Measurements from ENCODE around the gene C19orf12. TPM values are rescaled to one million over a fixed set of nuclear protein-coding genes. Genes with fewer than 3 reads are reported as not detected.

The C19orf12 gene
- total RNA-seq, 2 experiments from 2014 or later: 7.7 TPM

DNA sequence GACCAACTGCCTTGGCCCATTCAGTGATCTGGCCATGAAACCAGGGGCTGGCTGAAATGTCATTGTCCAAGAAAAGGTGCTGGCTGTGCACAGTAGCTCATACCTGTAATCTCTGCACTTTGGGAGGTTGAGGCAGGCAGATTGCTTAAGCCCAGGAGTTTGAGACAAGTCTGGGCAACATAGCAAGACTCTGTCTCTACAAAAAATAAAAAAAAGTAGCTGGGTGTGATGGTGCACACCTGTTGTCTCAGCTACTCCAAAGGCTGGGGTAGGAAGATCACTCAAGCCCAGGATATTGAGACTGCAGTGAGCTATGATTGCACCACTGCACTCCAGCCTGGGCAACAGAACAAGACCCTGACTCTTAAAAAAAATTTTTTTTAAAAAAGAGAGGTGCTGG, 28.6 kb upstream of the C19orf12 start:
- ChIA-PET CTCF (interaction anchor here (0.6 kb wide), 1 partner anchor 74 kb away, joined by 3 read pairs; no protein-coding TSS in a partner anchor), POLR2A (no interaction called here)
- intact Hi-C loops (cut with DNase I, micrococcal nuclease): no loop called here
- ATAC-seq (ENCODE audit: poor library complexity): no peak
- Mint-ChIP-seq H3K27ac (no peak overlapping the region), H3K4me3 (no peak overlapping the region), H3K27me3 (peaks cover 4% of the 10 kb centered on the region), H3K36me3 (ENCODE audit: low read depth) (no peaks in the 10 kb centered on the region), H3K9me3 (no peaks in the 10 kb centered on the region), H3K4me1 (ENCODE audit: low read depth) (no peaks in the 10 kb centered on the region)
- no peak overlapping the region for H3K4me3 ChIP-seq (ENCODE audit: low read length)
- no peaks in the 10 kb centered on the region for H3K36me3 ChIP-seq (ENCODE audit: insufficient read depth, low read length)
- TF ChIP-seq, protein P1, sequence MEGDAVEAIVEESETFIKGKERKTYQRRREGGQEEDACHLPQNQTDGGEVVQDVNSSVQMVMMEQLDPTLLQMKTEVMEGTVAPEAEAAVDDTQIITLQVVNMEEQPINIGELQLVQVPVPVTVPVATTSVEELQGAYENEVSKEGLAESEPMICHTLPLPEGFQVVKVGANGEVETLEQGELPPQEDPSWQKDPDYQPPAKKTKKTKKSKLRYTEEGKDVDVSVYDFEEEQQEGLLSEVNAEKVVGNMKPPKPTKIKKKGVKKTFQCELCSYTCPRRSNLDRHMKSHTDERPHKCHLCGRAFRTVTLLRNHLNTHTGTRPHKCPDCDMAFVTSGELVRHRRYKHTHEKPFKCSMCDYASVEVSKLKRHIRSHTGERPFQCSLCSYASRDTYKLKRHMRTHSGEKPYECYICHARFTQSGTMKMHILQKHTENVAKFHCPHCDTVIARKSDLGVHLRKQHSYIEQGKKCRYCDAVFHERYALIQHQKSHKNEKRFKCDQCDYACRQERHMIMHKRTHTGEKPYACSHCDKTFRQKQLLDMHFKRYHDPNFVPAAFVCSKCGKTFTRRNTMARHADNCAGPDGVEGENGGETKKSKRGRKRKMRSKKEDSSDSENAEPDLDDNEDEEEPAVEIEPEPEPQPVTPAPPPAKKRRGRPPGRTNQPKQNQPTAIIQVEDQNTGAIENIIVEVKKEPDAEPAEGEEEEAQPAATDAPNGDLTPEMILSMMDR (IDR thresholded peaks at IDR 0.05): no peak
- H3K27me3 ChIP-seq (ENCODE audit: control insufficient read depth in 1 of 2, insufficient read depth in 2 of 2, low read length in 2 of 2): no peaks in the 10 kb centered on the region
- DNase-seq: no peak
- H3K27ac ChIP-seq (ENCODE audit: low read depth in 1 of 2, low read length in 2 of 2): no peak overlapping the region
- H3K9me3 ChIP-seq (ENCODE audit: control insufficient read depth in 1 of 2, insufficient read depth in 1 of 2, low read length in 2 of 2): no peaks in the 10 kb centered on the region
- H3K4me1 ChIP-seq (ENCODE audit: insufficient read depth, low read length): no peaks in the 10 kb centered on the region

DNA sequence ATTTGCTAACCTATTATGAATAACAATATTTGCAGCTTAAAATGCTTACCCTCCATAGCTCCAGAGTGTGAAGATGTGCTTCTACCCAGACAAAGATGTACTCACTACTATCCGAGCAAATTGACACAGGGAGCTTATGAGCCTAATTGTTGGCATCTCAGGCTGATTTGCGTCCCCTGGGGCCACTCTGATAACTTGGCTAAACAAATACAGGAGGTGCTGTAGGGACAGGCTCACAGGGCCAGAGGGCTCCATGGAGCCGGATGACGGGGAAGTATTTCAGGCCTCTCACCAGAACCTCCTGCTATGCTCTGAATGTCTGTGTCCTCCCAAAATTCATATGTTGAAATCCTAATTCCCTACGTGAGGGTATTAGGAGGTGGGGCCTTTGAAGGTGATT, 26.7 kb upstream of the C19orf12 start:
- no peak overlapping the region for H3K27ac ChIP-seq (ENCODE audit: low read depth in 1 of 2, low read length in 2 of 2)
- TF ChIP-seq, protein P1 (IDR thresholded peaks at IDR 0.05): no peak
- intact Hi-C loops (cut with DNase I, micrococcal nuclease): no loop called here
- H3K27me3 Mint-ChIP-seq: peaks cover 9% of the 10 kb centered on the region
- H3K9me3 Mint-ChIP-seq: no peaks in the 10 kb centered on the region
- ChIA-PET CTCF (no interaction called here), POLR2A (no interaction called here)
- no peaks in the 10 kb centered on the region for H3K27me3 ChIP-seq (ENCODE audit: control insufficient read depth in 1 of 2, insufficient read depth in 2 of 2, low read length in 2 of 2)
- H3K36me3 ChIP-seq (ENCODE audit: insufficient read depth, low read length): no peaks in the 10 kb centered on the region
- no peak overlapping the region for H3K27ac Mint-ChIP-seq
- DNase-seq (no peak), ATAC-seq (ENCODE audit: poor library complexity) (no peak)
- no peak overlapping the region for H3K4me3 Mint-ChIP-seq
- peaks cover 0 to 6% of the 10 kb centered on the region in 2 experiments for H3K9me3 ChIP-seq (ENCODE audit: control insufficient read depth in 1 of 2, insufficient read depth in 1 of 2, low read length in 2 of 2)
- H3K4me3 ChIP-seq (ENCODE audit: low read length): no peak overlapping the region
- no peaks in the 10 kb centered on the region for H3K4me1 ChIP-seq (ENCODE audit: insufficient read depth, low read length)
- H3K4me1 Mint-ChIP-seq (ENCODE audit: low read depth): no peaks in the 10 kb centered on the region
- H3K36me3 Mint-ChIP-seq (ENCODE audit: low read depth): no peaks in the 10 kb centered on the region

DNA sequence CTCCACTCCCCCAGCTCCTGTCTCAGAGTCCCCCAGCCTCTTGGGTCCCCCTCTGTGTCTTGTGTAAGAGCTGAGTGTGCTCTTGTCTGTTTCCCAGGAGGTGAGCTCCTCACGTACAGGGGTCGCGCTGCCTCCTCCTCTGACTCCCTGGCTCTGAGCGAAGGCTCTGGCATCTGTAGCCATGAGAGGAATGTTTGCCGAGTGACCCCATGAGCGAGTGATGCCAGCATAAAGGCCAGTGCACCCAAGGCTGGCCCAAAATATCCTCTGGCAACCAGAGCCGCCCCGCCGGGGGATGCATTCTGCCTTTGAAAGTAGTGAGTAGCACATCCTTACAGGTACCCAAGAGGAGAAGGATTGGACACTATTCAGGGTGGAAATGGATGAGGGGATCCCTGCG, 26.2 kb upstream of the C19orf12 start:
- Histone ChIP-seq H3K36me3 (ENCODE audit: insufficient read depth, low read length) (no peaks in the 10 kb centered on the region), H3K4me3 (ENCODE audit: low read length) (no peak overlapping the region), H3K4me1 (ENCODE audit: insufficient read depth, low read length) (no peaks in the 10 kb centered on the region), H3K9me3 (ENCODE audit: control insufficient read depth in 1 of 2, insufficient read depth in 1 of 2, low read length in 2 of 2) (peaks cover 0 to 6% of the 10 kb centered on the region in 2 experiments), H3K27me3 (ENCODE audit: control insufficient read depth in 1 of 2, insufficient read depth in 2 of 2, low read length in 2 of 2) (no peaks in the 10 kb centered on the region), H3K27ac (ENCODE audit: low read depth in 1 of 2, low read length in 2 of 2) (no peak overlapping the region)
- H3K4me3 Mint-ChIP-seq: no peak overlapping the region
- no peak overlapping the region for H3K27ac Mint-ChIP-seq
- intact Hi-C loops (cut with DNase I, micrococcal nuclease): no loop called here
- TF ChIP-seq, protein P1 (IDR thresholded peaks at IDR 0.05): no peak
- DNase-seq: no peak
- peaks cover 9% of the 10 kb centered on the region for H3K27me3 Mint-ChIP-seq
- no peak for ATAC-seq (ENCODE audit: poor library complexity)
- POLR2A ChIA-PET: no interaction called here
- no peaks in the 10 kb centered on the region for H3K9me3 Mint-ChIP-seq
- no peaks in the 10 kb centered on the region for H3K4me1 Mint-ChIP-seq (ENCODE audit: low read depth)
- H3K36me3 Mint-ChIP-seq (ENCODE audit: low read depth): no peaks in the 10 kb centered on the region
- CTCF ChIA-PET: no interaction called here

Measured in CD4-positive, alpha-beta T cell (primary cell).